H1 (cell line): ENCODE data around the gene RANBP17. TPM values are rescaled to one million over a fixed set of nuclear protein-coding genes. Genes with fewer than 3 reads are reported as not detected.

Experiments used
- CTCF ChIA-PET: fragments of 300-600 bp; sonication (Branson Sonifier 250); formaldehyde crosslinking; loops from one replicate; lab custom pipeline; 2021; ENCODE audit not compliant: partially characterized antibody; lab: Charles Lee
- POLR2A ChIA-PET: fragments of 300-600 bp; sonication (Branson Sonifier 250); formaldehyde crosslinking; loops from one replicate; lab custom pipeline; 2021; ENCODE audit warnings: inconsistent platforms; ENCODE audit not compliant: partially characterized antibody; lab: Charles Lee
- DNase-seq, 2 experiments: peaks; one replicate each; pipeline versions ENCODE4 v3.0.0 to v3.0.0-alpha.2; 2010 to 2022; ENCODE audit warnings: low spot score in 2 of 2, low read depth in 1 of 2, mixed read lengths in 1 of 2
- FAIRE-seq: peaks from 2 replicates; lab custom pipeline; 2011; peaks lifted over from hg19 to GRCh38; lab: Jason Lieb, UNC
- H2AFZ ChIP-seq: 2 replicates; pipeline ENCODE4 v1.8.1; 2012; ENCODE audit warnings: low read length, inconsistent platforms
- H2AK5ac ChIP-seq: 2 replicates; pipeline ENCODE4 v1.6.1; 2013; ENCODE audit warnings: low read depth, low read length
- H2BK120ac ChIP-seq: replicated peaks from 2 replicates; pipeline ENCODE3; 2013; ENCODE audit warnings: low read depth, low read length, inconsistent platforms
- H2BK12ac ChIP-seq: 2 replicates; pipeline ENCODE4 v1.6.1; 2013; ENCODE audit warnings: low read depth, low read length
- H2BK15ac ChIP-seq: 2 replicates; pipeline ENCODE4 v1.6.1; 2013; ENCODE audit warnings: low read length
- H2BK20ac ChIP-seq: 2 replicates; pipeline ENCODE4 v1.6.1; 2013; ENCODE audit warnings: low read length
- H2BK5ac ChIP-seq: 2 replicates; pipeline ENCODE4 v1.6.1; 2013; ENCODE audit warnings: low read depth, low read length
- H3K14ac ChIP-seq: 2 replicates; pipeline ENCODE4 v1.6.1; 2013; ENCODE audit warnings: inconsistent platforms; ENCODE audit not compliant: insufficient read length
- H3K18ac ChIP-seq: 2 replicates; pipeline ENCODE4 v1.6.1; 2013; ENCODE audit warnings: low read length; ENCODE audit errors: extremely low read depth
- H3K23ac ChIP-seq: 2 replicates; pipeline ENCODE4 v1.6.1; 2013; ENCODE audit warnings: inconsistent platforms; ENCODE audit not compliant: insufficient read length
- H3K23me2 ChIP-seq: 2 replicates; pipeline ENCODE4 v1.6.1; 2013; ENCODE audit warnings: low read depth, low read length
- H3K27ac ChIP-seq: 2 replicates; pipeline ENCODE4 v1.6.1; 2011; ENCODE audit warnings: low read depth, low read length, inconsistent platforms
- H3K27me3 ChIP-seq, 4 experiments: replicated peaks in 1 of 4; 1 replicate in 1 of 4; 2 replicates in 3 of 4; pipeline versions ENCODE4 v1.6.1 to v1.8.1; 2011 to 2013; ENCODE audit warnings: low read length in 3 of 4, mild to moderate bottlenecking in 3 of 4, inconsistent platforms in 2 of 4, mixed read lengths in 2 of 4, moderate library complexity in 1 of 4; ENCODE audit not compliant: control insufficient read depth in 3 of 4, insufficient read depth in 3 of 4; ENCODE audit errors: extremely low read depth in 1 of 4
- H3K36me3 ChIP-seq, 4 experiments: 2 replicates each; pipeline versions ENCODE4 v1.6.1 to v1.8.1; 2011 to 2013; ENCODE audit warnings: mild to moderate bottlenecking in 4 of 4, low read length in 3 of 4, moderate library complexity in 2 of 4, control low read depth in 1 of 4, inconsistent platforms in 1 of 4; ENCODE audit not compliant: insufficient read depth in 4 of 4, control insufficient read depth in 2 of 4
- H3K4ac ChIP-seq: replicated peaks from 2 replicates; pipeline ENCODE3; 2013; ENCODE audit warnings: low read length, low read depth, mixed read lengths, inconsistent platforms; ENCODE audit not compliant: insufficient read length
- H3K4me1 ChIP-seq, 4 experiments: replicated peaks in 1 of 4; 1 replicate in 1 of 4; 2 replicates in 3 of 4; pipeline versions ENCODE4 v1.6.1 to v1.8.1; 2011 to 2013; ENCODE audit warnings: low read length in 3 of 4, inconsistent platforms in 2 of 4, mixed read lengths in 1 of 4; ENCODE audit not compliant: insufficient read depth in 4 of 4, control insufficient read depth in 3 of 4
- H3K4me2 ChIP-seq, 2 experiments: 2 replicates each; pipeline versions ENCODE4 v1.6.1 to v1.8.1; 2011 to 2013; ENCODE audit warnings: low read depth in 2 of 2, low read length in 2 of 2, control low read depth in 1 of 2, inconsistent platforms in 1 of 2, mild to moderate bottlenecking in 1 of 2; ENCODE audit not compliant: insufficient read depth in 1 of 2
- H3K4me3 ChIP-seq, 4 experiments: fragments of 200-600, 300-600 bp in 1 of 4; sonication (generic), shearing (Covaris generic), sonication (Bioruptor Twin) in 1 of 4; 2 replicates each; pipeline versions ENCODE4 v1.5.1 to v1.8.1; 2011 to 2016; ENCODE audit warnings: low read length in 4 of 4, low read depth in 3 of 4, control low read depth in 2 of 4, inconsistent platforms in 2 of 4, mild to moderate bottlenecking in 2 of 4, mixed read lengths in 1 of 4, moderate library complexity in 1 of 4; ENCODE audit not compliant: insufficient read depth in 2 of 4; ENCODE audit errors: extremely low read depth in 1 of 4
- H3K56ac ChIP-seq: replicated peaks from 2 replicates; pipeline ENCODE3; 2013; ENCODE audit warnings: low read depth, mild to moderate bottlenecking, mixed read lengths, low read length, inconsistent platforms; ENCODE audit not compliant: insufficient read length
- H3K79me1 ChIP-seq: 2 replicates; pipeline ENCODE4 v1.6.1; 2013; ENCODE audit warnings: low read depth, low read length, control low read depth
- H3K79me2 ChIP-seq, 2 experiments: 2 replicates each; pipeline versions ENCODE4 v1.6.1 to v1.8.1; 2012 to 2013; ENCODE audit warnings: low read length in 2 of 2, mild to moderate bottlenecking in 2 of 2, inconsistent platforms in 1 of 2; ENCODE audit not compliant: insufficient read depth in 2 of 2, control insufficient read depth in 1 of 2
- H3K9ac ChIP-seq, 4 experiments: replicated peaks in 1 of 4; 1 replicate in 1 of 4; 2 replicates in 3 of 4; pipeline versions ENCODE4 v1.6.1 to v1.8.1; 2011 to 2013; ENCODE audit warnings: low read depth in 3 of 4, low read length in 3 of 4, control low read depth in 2 of 4, mild to moderate bottlenecking in 2 of 4, moderate library complexity in 2 of 4, inconsistent platforms in 1 of 4; ENCODE audit errors: extremely low read depth in 1 of 4
- H3K9me3 ChIP-seq, 2 experiments: 2 replicates each; pipeline versions ENCODE4 v1.6.1 to v1.8.1; 2012 to 2013; ENCODE audit warnings: mild to moderate bottlenecking in 2 of 2, moderate library complexity in 2 of 2, control low read depth in 1 of 2, inconsistent platforms in 1 of 2, low read depth in 1 of 2, low read length in 1 of 2, mixed read lengths in 1 of 2; ENCODE audit not compliant: insufficient read depth in 2 of 2
- H4K20me1 ChIP-seq, 2 experiments: replicated peaks in 1 of 2; 2 replicates each; pipeline versions ENCODE3 to v1.8.1; 2011 to 2013; ENCODE audit warnings: inconsistent platforms in 2 of 2, low read length in 2 of 2, mild to moderate bottlenecking in 1 of 2; ENCODE audit not compliant: insufficient read depth in 2 of 2, control insufficient read depth in 1 of 2
- H4K5ac ChIP-seq: 2 replicates; pipeline ENCODE4 v1.6.1; 2013; ENCODE audit warnings: low read length, low read depth, mixed read lengths, inconsistent platforms; ENCODE audit not compliant: insufficient read length
- H4K8ac ChIP-seq: 2 replicates; pipeline ENCODE4 v1.8.0; 2013; ENCODE audit warnings: mild to moderate bottlenecking, moderate library complexity, low read length, inconsistent platforms; ENCODE audit not compliant: insufficient read depth; ENCODE audit errors: extremely low read depth
- H4K91ac ChIP-seq: replicated peaks from 2 replicates; pipeline ENCODE3; 2013; ENCODE audit warnings: low read length, mixed read lengths, inconsistent platforms; ENCODE audit not compliant: insufficient read length
- ASH2L ChIP-seq: fragments of 200-600, 300-600 bp; sonication (generic); IDR thresholded peaks from one replicate; pipeline ENCODE4 v1.7.1; 2017; ENCODE audit warnings: low read length
- CBX8 ChIP-seq: fragments of 300-800, 300-1000 bp; sonication (generic); IDR thresholded peaks from 2 replicates; pipeline ENCODE4 v1.7.1; 2016; ENCODE audit warnings: low read depth, low read length, borderline replicate concordance
- CHD2 ChIP-seq: IDR thresholded peaks from 2 replicates; pipeline ENCODE4 v1.6.1; 2012; ENCODE audit warnings: low read length, improper control_type of control experiment
- CTBP2 ChIP-seq: IDR thresholded peaks from 2 replicates; pipeline ENCODE4 v1.7.0; 2011; ENCODE audit warnings: borderline replicate concordance, mild to moderate bottlenecking, moderate library complexity, mixed read lengths, low read length; ENCODE audit not compliant: insufficient read depth, insufficient read length
- FOSL1 ChIP-seq: IDR thresholded peaks from 2 replicates; pipeline ENCODE4 v1.6.1; 2011; ENCODE audit warnings: mild to moderate bottlenecking, low read depth, low read length, moderate library complexity; ENCODE audit not compliant: insufficient read depth
- JUND ChIP-seq: IDR thresholded peaks from 2 replicates; pipeline ENCODE4 v1.6.1; 2011; ENCODE audit warnings: mild to moderate bottlenecking, improper control_type of control experiment, low read length
- KDM5A ChIP-seq: fragments of 200-600 bp; IDR thresholded peaks from 2 replicates; pipeline ENCODE4 v1.7.1; 2012; ENCODE audit warnings: mild to moderate bottlenecking, low read length, inconsistent platforms, mixed read lengths
- POLR2A ChIP-seq, 2 experiments: IDR thresholded peaks; 1 replicate in 1 of 2; 2 replicates in 1 of 2; pipeline ENCODE4 v1.6.1; 2011; ENCODE audit warnings: low read depth in 2 of 2, low read length in 2 of 2, mild to moderate bottlenecking in 2 of 2; ENCODE audit errors: control extremely low read depth in 1 of 2
- SIRT6 ChIP-seq: IDR thresholded peaks from one replicate; pipeline ENCODE4 v1.7.1; 2012; ENCODE audit warnings: low read length, inconsistent platforms
- SP4 ChIP-seq: IDR thresholded peaks from 2 replicates; pipeline ENCODE4 v1.6.1; 2012; ENCODE audit warnings: low read length, inconsistent platforms
- YY1 ChIP-seq: IDR thresholded peaks from 2 replicates; pipeline ENCODE4 v1.6.1; 2011; ENCODE audit warnings: low read depth, mild to moderate bottlenecking, low read length
- WGBS, 2 experiments: shearing (Covaris generic) in 1 of 2; methylation state at CpG; one replicate each; pipeline versions ENCODE4 v1.1.6 to v1.1.7; 2013 to 2015; ENCODE audit warnings: low lambda C conversion rate in 2 of 2, mixed read lengths in 2 of 2, inconsistent platforms in 1 of 2, low coverage in 1 of 2, missing lambda C conversion rate in 1 of 2; ENCODE audit not compliant: insufficient replicate concordance in 2 of 2, insufficient coverage in 1 of 2, insufficient read length in 1 of 2; ENCODE audit errors: extremely low coverage in 1 of 2, missing lambda C conversion rate in 1 of 2; 5-methylcytosine and 5-hydroxymethylcytosine counted together
- polyA plus RNA-seq, 7 experiments: library from polyadenylated mRNA; depleted of rRNA in 3 of 7; stranded (reverse) in 5 of 7; unstranded in 2 of 7; fragments of >200 nt in 5 of 7; fragments of 200-250 nt in 2 of 7; gene quantifications; 1 replicate in 5 of 7; 2 replicates in 1 of 7; 4 replicates in 1 of 7; pipeline versions ENCODE4 v1.2.1 to v1.2.3, GENCODE V29; 2011 to 2013; ENCODE audit warnings: missing spikeins in 2 of 7, mixed read lengths in 2 of 7
- total RNA-seq: library from RNA; stranded (reverse); fragmentation: NEBNext Ultra II Directional; extraction: Animal tissue kit (Norgen Biotek cat#: 25700); gene quantifications from 2 replicates; pipeline ENCODE4 v1.2.1, GENCODE V29; 2021
- TF ChIP-seq, protein P1 (sequence below), 3 experiments: IDR thresholded peaks; 1 replicate in 2 of 3; 2 replicates in 1 of 3; pipeline versions ENCODE4 v1.5.1 to v1.6.1; 2011; ENCODE audit warnings: low read length in 3 of 3, mild to moderate bottlenecking in 3 of 3, inconsistent platforms in 2 of 3, low read depth in 1 of 3, moderate library complexity in 1 of 3; ENCODE audit not compliant: insufficient read depth in 1 of 3; ENCODE audit errors: control extremely low read depth in 1 of 3

Gene RANBP17
- total and polyA plus RNA-seq, 2 of the 8 experiments (the other 6 are each of a cell fraction or from before 2014, with no cell fraction given) = 8.6 to 21.3 TPM

DNA sequence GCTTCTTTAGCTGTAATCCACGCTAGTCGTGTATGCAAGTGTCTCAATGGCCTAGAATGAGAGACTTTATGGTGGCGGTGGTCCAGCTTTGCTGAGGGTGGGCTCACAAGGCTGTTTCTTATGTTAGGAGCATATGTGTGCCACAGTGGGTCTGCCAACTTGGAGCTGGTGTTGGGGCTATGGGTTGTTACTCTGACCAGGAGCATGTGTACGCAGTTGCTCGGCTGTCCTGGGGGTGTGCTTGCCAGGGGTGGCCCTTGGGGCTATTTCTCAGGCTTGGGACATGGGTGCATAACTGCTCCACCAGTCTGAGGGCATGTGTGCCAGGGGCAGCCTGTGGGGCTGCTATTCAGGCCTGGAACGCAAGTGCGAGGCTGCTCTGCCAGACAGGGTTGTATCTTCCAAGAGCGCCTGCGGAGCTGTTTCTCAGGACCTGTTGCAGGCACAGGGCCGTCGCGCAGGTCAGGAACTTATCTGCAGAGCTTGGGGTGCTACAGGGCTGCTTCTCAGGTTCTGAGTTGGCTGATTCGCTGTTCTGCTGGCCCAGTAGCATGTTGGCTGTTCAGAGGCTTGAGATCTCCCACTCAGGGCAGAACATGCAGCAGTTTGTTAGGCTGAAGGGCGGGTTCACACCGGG is 259.3 kb downstream of the RANBP17 start:
- Histone ChIP-seq H4K20me1 (no peaks in the 10 kb centered on the region), H3K36me3 (no peaks in the 10 kb centered on the region), H3K4me3 (no peak overlapping the region), H3K27me3 (no peaks in the 10 kb centered on the region), H3K4me2 (no peak overlapping the region), H2AK5ac (no peak overlapping the region), H3K9ac (no peak overlapping the region), H2BK15ac (no peak overlapping the region), H3K14ac (no peak overlapping the region), H3K9me3 (no peaks in the 10 kb centered on the region), H2BK12ac (no peak overlapping the region), H2BK20ac (no peak overlapping the region), H3K79me2 (no peaks in the 10 kb centered on the region), H3K79me1 (no peaks in the 10 kb centered on the region), H3K4me1 (no peaks in the 10 kb centered on the region), H4K91ac (no peak overlapping the region), H3K18ac (no peak overlapping the region), H3K56ac (no peak overlapping the region), H3K23me2 (no peaks in the 10 kb centered on the region), H3K27ac (0 out of 2 replicates have a peak overlapping the region, but pooled peaks have one; percentile 4), H2BK5ac (no peak overlapping the region), H2AFZ (no peak overlapping the region), H4K5ac (no peak overlapping the region), H4K8ac (no peak overlapping the region; the same call in 1 of the 2 replicates), H2BK120ac (no peak overlapping the region), H3K4ac (no peak overlapping the region), H3K23ac (no peak overlapping the region)
- FAIRE-seq (no peak), DNase-seq (no peak)
- CTCF ChIA-PET = interaction anchor here (1.2 to 1.5 kb wide), 2 partner anchors 8 to 11 kb away, joined by 3 to 4 read pairs; no protein-coding TSS in a partner anchor
- POLR2A ChIA-PET = no interaction called here
- 89% methylated on average over 15 of the region's 15 CpGs; no CpG with 5 or more reads in 1 of the 2 experiments for WGBS, 2 experiments
- no peak for TF ChIP-seq FOSL1
- no peak for TF ChIP-seq ASH2L
- TF ChIP-seq POLR2A (IDR thresholded peaks at IDR 0.05; ENCODE audit: control extremely low read depth in 1 of 2, low read depth in 2 of 2, low read length in 2 of 2) = no peak
- no peak for TF ChIP-seq CHD2
- TF ChIP-seq, protein P1, sequence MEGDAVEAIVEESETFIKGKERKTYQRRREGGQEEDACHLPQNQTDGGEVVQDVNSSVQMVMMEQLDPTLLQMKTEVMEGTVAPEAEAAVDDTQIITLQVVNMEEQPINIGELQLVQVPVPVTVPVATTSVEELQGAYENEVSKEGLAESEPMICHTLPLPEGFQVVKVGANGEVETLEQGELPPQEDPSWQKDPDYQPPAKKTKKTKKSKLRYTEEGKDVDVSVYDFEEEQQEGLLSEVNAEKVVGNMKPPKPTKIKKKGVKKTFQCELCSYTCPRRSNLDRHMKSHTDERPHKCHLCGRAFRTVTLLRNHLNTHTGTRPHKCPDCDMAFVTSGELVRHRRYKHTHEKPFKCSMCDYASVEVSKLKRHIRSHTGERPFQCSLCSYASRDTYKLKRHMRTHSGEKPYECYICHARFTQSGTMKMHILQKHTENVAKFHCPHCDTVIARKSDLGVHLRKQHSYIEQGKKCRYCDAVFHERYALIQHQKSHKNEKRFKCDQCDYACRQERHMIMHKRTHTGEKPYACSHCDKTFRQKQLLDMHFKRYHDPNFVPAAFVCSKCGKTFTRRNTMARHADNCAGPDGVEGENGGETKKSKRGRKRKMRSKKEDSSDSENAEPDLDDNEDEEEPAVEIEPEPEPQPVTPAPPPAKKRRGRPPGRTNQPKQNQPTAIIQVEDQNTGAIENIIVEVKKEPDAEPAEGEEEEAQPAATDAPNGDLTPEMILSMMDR (IDR thresholded peaks at IDR 0.05; ENCODE audit: control extremely low read depth in 1 of 3, insufficient read depth in 1 of 3, low read depth in 1 of 3, low read length in 3 of 3) = no peak
- TF ChIP-seq SIRT6 = no peak
- TF ChIP-seq YY1 = no peak
- TF ChIP-seq JUND = no peak
- TF ChIP-seq SP4 = no peak
- TF ChIP-seq CBX8 = no peak
- no peak for TF ChIP-seq KDM5A
- TF ChIP-seq CTBP2 = no peak
